Mucosa of stomach (tissue), 1 donor: Measurements from ENCODE around the gene DAGLA.

Experiments used
- H3K27me3 ChIP-seq: one replicate; pipeline ENCODE4 v1.7.0; 2013; ENCODE audit warnings: mild to moderate bottlenecking, low read length; ENCODE audit not compliant: control insufficient read depth, insufficient read depth
- H3K36me3 ChIP-seq: one replicate; pipeline ENCODE4 v1.7.0; 2013; ENCODE audit warnings: low read length; ENCODE audit not compliant: control insufficient read depth, insufficient read depth
- H3K4me1 ChIP-seq: one replicate; pipeline ENCODE4 v1.7.0; 2013; ENCODE audit warnings: mild to moderate bottlenecking, low read length; ENCODE audit not compliant: control insufficient read depth, insufficient read depth
- H3K4me3 ChIP-seq: one replicate; pipeline ENCODE4 v1.7.0; 2013; ENCODE audit warnings: low read length
- H3K9ac ChIP-seq: one replicate; pipeline ENCODE4 v1.7.0; 2013; ENCODE audit warnings: mild to moderate bottlenecking, low read length, moderate library complexity
- H3K9me3 ChIP-seq: one replicate; pipeline ENCODE4 v1.7.0; 2013; ENCODE audit warnings: mild to moderate bottlenecking, low read length, moderate library complexity; ENCODE audit not compliant: control insufficient read depth
- donor health status: Pancreatic carcinoma.

DAGLA gene

GRCh38 chr11:61760946-61761345 lies 80.8 kb downstream of the DAGLA start:
- Histone ChIP-seq H3K9me3 (no peaks in the 10 kb centered on the region), H3K9ac (no peak overlapping the region), H3K36me3 (no peaks in the 10 kb centered on the region), H3K27me3 (no peaks in the 10 kb centered on the region), H3K4me3 (no peak overlapping the region), H3K4me1 (peaks cover 86% of the 10 kb centered on the region)

DNA sequence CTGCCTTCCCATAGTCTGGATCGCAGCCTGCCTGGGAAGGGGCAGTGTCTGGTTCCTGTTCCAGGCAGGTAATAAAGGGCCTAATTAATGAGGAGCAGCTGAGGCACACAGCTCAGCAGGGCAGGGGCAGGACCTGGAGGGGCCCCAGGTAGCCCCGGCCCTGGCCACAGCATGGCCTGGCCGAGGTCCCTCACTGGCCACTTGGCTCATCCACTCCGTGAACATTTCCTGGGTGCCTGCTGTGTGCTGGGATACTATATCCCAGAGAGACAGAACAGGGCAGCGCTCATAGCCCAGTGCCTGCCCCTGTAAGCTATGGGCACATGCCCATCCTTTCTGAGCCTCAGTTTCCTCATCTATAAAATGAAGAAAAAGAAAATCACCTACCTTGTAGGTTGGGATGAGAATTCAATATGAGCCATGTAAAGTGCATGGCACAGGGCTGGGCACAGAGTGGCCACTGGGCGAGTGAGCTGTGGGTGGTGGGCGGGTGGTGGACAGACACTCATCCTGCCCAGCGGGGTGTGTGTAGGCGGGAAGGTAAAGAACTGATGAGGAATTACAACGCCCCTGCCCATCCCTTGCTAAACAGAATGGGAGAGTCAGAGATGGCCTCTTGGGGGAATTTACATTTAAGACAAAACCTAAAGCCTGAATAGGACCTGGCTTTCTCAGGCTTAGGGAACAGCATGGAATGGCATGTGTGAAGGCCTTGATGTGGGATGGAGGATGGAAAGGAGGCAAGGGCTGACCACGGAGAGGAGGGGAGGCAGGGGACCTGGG lies 81.4 kb downstream of the DAGLA start:
- Histone ChIP-seq H3K9me3 (no peaks in the 10 kb centered on the region), H3K4me3 (no peak overlapping the region), H3K4me1 (peaks cover 86% of the 10 kb centered on the region), H3K36me3 (no peaks in the 10 kb centered on the region), H3K9ac (peak overlapping the region; percentile 40), H3K27me3 (no peaks in the 10 kb centered on the region)

DNA sequence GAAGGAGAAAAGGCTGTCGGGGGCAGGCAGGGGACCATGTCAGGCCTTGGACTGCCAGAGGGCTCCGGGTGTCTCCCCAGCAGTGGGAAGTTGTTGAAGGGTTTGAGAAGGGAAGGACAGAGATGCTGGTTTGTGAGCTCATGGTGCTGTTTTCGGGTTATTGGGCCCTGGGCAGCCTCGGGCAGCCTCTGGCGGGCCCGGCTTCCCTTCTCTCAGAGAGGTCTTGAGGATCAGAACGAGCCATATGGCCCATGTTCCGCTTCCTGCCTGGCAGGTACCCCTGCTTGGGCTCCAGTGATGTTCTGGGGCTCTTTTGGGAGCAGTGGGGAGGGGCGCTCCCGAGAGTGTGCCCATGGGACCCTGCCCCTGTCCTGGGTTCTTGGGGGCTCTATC lies 82.0 kb downstream of the DAGLA start:
- no peak overlapping the region for H3K4me3 ChIP-seq
- no peaks in the 10 kb centered on the region for H3K27me3 ChIP-seq
- no peaks in the 10 kb centered on the region for H3K36me3 ChIP-seq
- H3K9ac ChIP-seq: peak overlapping the region; percentile 40
- no peaks in the 10 kb centered on the region for H3K9me3 ChIP-seq
- peaks cover 86% of the 10 kb centered on the region for H3K4me1 ChIP-seq

GRCh38 chr11:61762798-61763197 lies 82.6 kb downstream of the DAGLA start:
- Histone ChIP-seq H3K4me3 (no peak overlapping the region), H3K27me3 (no peaks in the 10 kb centered on the region), H3K9ac (no peak overlapping the region), H3K9me3 (no peaks in the 10 kb centered on the region), H3K36me3 (no peaks in the 10 kb centered on the region), H3K4me1 (peaks cover 85% of the 10 kb centered on the region)

- Histone ChIP-seq H3K27me3 (no peaks in the 10 kb centered on the region), H3K9ac (no peak overlapping the region), H3K4me3 (no peak overlapping the region), H3K9me3 (no peaks in the 10 kb centered on the region), H3K36me3 (no peaks in the 10 kb centered on the region), H3K4me1 (peaks cover 84% of the 10 kb centered on the region)
Observed at GRCh38 chr11:61763930-61764605, 83.9 kb downstream of the DAGLA start.

DNA sequence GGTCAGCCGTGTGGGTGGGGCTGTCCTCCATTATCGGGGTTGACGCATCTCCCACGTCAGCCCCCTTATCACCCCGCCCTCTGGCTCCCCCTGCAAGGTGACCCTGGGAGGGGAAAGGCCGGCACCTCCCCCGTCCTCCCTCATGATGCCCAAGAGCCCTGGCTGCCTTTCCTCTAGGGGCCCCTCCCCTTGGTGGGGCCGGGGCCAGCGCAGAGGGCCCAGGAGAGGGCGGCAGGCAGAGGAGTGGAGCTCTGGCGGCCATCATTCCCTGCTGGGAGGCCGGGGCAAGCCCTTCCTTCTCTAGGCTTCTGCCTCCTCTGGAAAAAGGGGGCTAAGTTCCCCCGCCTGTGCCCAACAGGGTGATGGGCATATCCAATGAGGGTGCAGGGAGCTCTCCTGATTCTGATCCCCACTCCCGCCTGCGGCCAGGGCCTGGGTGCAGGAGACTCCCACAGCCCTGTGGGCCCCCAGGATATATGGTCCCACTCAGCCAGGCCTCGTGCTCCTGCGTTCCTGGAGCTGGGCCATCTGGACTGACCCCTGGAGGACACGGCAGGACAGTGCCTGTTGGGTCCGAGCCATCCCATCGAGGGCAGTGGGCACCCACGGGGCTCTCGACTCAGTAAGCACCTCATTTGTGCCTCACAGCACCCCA lies 84.5 kb downstream of the DAGLA start:
- Histone ChIP-seq H3K4me3 (no peak overlapping the region), H3K4me1 (peaks cover 84% of the 10 kb centered on the region), H3K27me3 (no peaks in the 10 kb centered on the region), H3K9ac (peak overlapping the region; percentile 66), H3K36me3 (no peaks in the 10 kb centered on the region), H3K9me3 (no peaks in the 10 kb centered on the region)

- no peaks in the 10 kb centered on the region for H3K36me3 ChIP-seq
- no peaks in the 10 kb centered on the region for H3K27me3 ChIP-seq
- H3K9ac ChIP-seq: no peak overlapping the region
- no peak overlapping the region for H3K4me3 ChIP-seq
- H3K4me1 ChIP-seq: peaks cover 82% of the 10 kb centered on the region
- no peaks in the 10 kb centered on the region for H3K9me3 ChIP-seq
Observed at GRCh38 chr11:61765550-61766253, 85.5 kb downstream of the DAGLA start.

DNA sequence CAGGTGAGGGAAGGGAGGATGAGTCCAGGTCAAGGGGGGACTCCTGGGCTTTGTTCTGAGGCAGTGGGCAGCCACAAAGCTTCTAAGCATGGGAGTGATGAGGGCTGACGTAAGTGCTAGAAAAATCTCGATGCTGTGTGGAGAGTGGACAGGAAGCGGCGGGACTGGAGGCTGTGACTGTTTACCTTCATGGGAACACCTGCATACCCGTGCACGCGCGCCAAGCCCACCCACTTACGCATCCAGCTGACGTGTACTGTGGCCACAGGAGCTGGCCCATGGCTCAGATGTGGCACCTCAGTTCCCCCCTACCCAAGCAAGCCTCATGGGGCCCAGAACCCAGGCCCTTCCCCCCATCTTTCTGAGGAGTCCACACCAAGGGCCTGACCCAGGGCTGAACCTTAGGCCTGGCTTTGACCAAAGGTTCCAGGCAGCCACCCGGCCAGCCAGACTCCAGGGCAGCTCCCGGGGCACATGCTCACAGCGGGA lies 86.2 kb downstream of the DAGLA start:
- Histone ChIP-seq H3K4me3 (no peak overlapping the region), H3K4me1 (peaks cover 84% of the 10 kb centered on the region), H3K9me3 (no peaks in the 10 kb centered on the region), H3K9ac (no peak overlapping the region), H3K27me3 (no peaks in the 10 kb centered on the region), H3K36me3 (no peaks in the 10 kb centered on the region)

- H3K4me1 ChIP-seq: peaks cover 92% of the 10 kb centered on the region
- H3K36me3 ChIP-seq: peaks cover 4% of the 10 kb centered on the region
- no peaks in the 10 kb centered on the region for H3K9me3 ChIP-seq
- no peak overlapping the region for H3K4me3 ChIP-seq
- no peaks in the 10 kb centered on the region for H3K27me3 ChIP-seq
- peak overlapping the region; percentile 71 for H3K9ac ChIP-seq
Observed at GRCh38 chr11:61768376-61769076, 88.3 kb downstream of the DAGLA start.

DNA sequence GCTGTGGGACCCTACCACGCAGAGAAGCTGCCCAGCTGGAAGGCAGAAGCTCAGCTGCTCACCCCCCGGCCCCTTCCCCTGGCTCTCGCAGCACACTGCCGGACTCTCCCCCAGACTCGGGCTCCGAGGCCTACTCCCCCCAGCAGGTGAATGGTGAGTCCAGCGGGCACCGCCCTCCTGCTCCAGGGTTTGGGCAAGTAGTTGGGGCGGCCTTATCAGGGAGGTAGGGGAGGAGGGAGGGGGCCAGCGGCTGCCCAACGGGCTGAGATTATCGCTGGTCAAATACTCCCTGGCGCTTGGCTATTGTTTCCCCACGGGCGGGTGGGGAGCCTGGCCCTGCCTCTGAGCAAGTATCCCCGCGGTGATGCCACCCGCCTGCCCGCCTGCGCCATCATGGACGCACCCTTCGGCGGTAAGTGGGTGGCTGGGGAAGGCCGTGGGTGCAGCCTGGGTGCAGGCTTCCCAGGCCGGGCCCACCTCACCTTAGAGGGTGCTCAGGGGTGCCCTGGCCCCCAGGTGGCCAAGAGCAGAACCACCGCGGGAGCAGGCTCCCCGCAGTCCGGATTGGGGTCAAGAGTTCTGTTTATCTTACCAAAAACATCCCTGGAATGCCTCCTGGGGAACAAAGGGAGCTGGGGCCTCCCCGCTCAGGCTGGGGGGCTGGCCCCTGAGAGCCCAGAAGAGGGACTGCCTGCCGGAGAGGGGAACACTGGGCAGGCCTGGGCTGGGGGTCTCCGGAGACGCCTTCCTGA lies 89.2 kb downstream of the DAGLA start:
- Histone ChIP-seq H3K4me1 (peaks cover 85% of the 10 kb centered on the region), H3K27me3 (no peaks in the 10 kb centered on the region), H3K9ac (peak overlapping the region; percentile 71), H3K9me3 (no peaks in the 10 kb centered on the region), H3K36me3 (peaks cover 4% of the 10 kb centered on the region), H3K4me3 (peak overlapping the region; percentile 14)
